PC-9 (cell line): ENCODE results near the gene KRTAP27-1. TPM values are rescaled to one million over a fixed set of nuclear protein-coding genes. Genes with fewer than 3 reads are reported as not detected.

Experiments
- BruUV-seq: library from RNA; stranded (reverse); fragments of 400-500 nt; replicated peaks from 2 replicates; lab custom pipeline; 2021; lab: Mats Ljungman, UMichigan
- CTCF ChIA-PET: fragments of 300-600 bp; sonication (Branson Sonifier 250); formaldehyde crosslinking; loops from one replicate; lab custom pipeline; 2022; ENCODE audit warnings: antibody characterized with exemption; lab: Charles Lee
- POLR2A ChIA-PET: fragments of 300-600 bp; sonication (Branson Sonifier 250); formaldehyde crosslinking; loops from one replicate; lab custom pipeline; 2022; ENCODE audit warnings: antibody characterized with exemption; ENCODE audit not compliant: unreplicated experiment; lab: Charles Lee
- DNase-seq, 2 experiments: peaks; one replicate each; pipeline versions ENCODE4 v3.0.0 to v3.0.0-alpha.2; 2015 to 2022; ENCODE audit warnings: mixed read lengths in 1 of 2
- H2AFZ ChIP-seq: fragments of 200-600 bp; sonication (generic); 2 replicates; pipeline ENCODE4 v1.8.1; 2017; ENCODE audit warnings: antibody characterized with exemption
- H3F3A ChIP-seq: fragments of 200-600 bp; sonication (generic); 2 replicates; pipeline ENCODE4 v1.8.1; 2017; ENCODE audit warnings: antibody characterized with exemption, mild to moderate bottlenecking, low read depth; ENCODE audit not compliant: insufficient read depth
- H3K27ac ChIP-seq: fragments of 200-600 bp; sonication (generic); 2 replicates; pipeline ENCODE4 v1.6.1; 2016; ENCODE audit warnings: mixed run types
- H3K27me3 ChIP-seq: fragments of 200-600 bp; sonication (generic); 2 replicates; pipeline ENCODE4 v1.6.1; 2016; ENCODE audit warnings: low read depth, mixed run types; ENCODE audit not compliant: insufficient read depth
- H3K36me3 ChIP-seq: fragments of 200-600 bp; sonication (generic); 2 replicates; pipeline ENCODE4 v1.6.1; 2016; ENCODE audit warnings: low read depth, mixed run types
- H3K4me1 ChIP-seq: fragments of 200-600 bp; sonication (generic); replicated peaks from 2 replicates; pipeline ENCODE4 v1.6.1; 2016; ENCODE audit warnings: mixed run types; ENCODE audit not compliant: insufficient read depth
- H3K4me2 ChIP-seq: fragments of 200-600 bp; sonication (generic); 2 replicates; pipeline ENCODE4 v1.6.1; 2017; ENCODE audit warnings: mixed run types
- H3K4me3 ChIP-seq: fragments of 200-600 bp; sonication (generic); 2 replicates; pipeline ENCODE4 v1.6.1; 2016; ENCODE audit warnings: mixed run types
- H3K79me2 ChIP-seq: fragments of 200-600 bp; sonication (generic); 2 replicates; pipeline ENCODE4 v1.6.1; 2017; ENCODE audit warnings: low read depth, mixed run types
- H3K9me2 ChIP-seq: fragments of 200-600 bp; sonication (generic); 2 replicates; pipeline ENCODE4 v1.8.1; 2017; ENCODE audit warnings: mild to moderate bottlenecking; ENCODE audit not compliant: insufficient read depth
- H3K9me3 ChIP-seq: fragments of 200-600 bp; sonication (generic); 2 replicates; pipeline ENCODE4 v1.8.1; 2016; ENCODE audit warnings: low read depth; ENCODE audit not compliant: insufficient read depth
- H4K20me1 ChIP-seq: fragments of 200-600 bp; sonication (generic); 2 replicates; pipeline ENCODE4 v1.8.1; 2017; ENCODE audit not compliant: insufficient read depth
- CTCF ChIP-seq: fragments of 200-600 bp; sonication (generic); conservative IDR thresholded peaks from 2 replicates; pipeline ENCODE4 v1.6.1; 2017; ENCODE audit warnings: mixed run types, antibody characterized with exemption, mild to moderate bottlenecking, moderate library complexity
- EZH2 ChIP-seq: fragments of 200-600 bp; sonication (generic); IDR thresholded peaks from 2 replicates; pipeline ENCODE4 v1.8.0; 2017; ENCODE audit warnings: antibody characterized with exemption, low read depth
- intact Hi-C: fragments of 100-400 bp; cut with micrococcal nuclease; formaldehyde crosslinking; loops from one replicate; pipeline ENCODE4 v1.10.0; 2022; ENCODE audit not compliant: unreplicated experiment
- total RNA-seq: library from RNA; stranded (reverse); gene quantifications from 2 replicates; pipeline ENCODE4 v1.2.3, GENCODE V29; 2021

The KRTAP27-1 gene
- total RNA-seq, 1 experiment from 2014 or later, result not detected

GRCh38 chr21:30329203-30329875, 8.2 kb downstream of the KRTAP27-1 start:
- Histone ChIP-seq H3K4me3 (no peak overlapping the region), H3K4me1 (no peaks in the 10 kb centered on the region), H3K36me3 (no peaks in the 10 kb centered on the region), H2AFZ (no peak overlapping the region), H3K27ac (no peak overlapping the region), H3K9me3 (no peaks in the 10 kb centered on the region), H3K9me2 (no peaks in the 10 kb centered on the region), H3K4me2 (no peak overlapping the region), H3F3A (no peaks in the 10 kb centered on the region), H3K27me3 (no peaks in the 10 kb centered on the region), H4K20me1 (no peaks in the 10 kb centered on the region), H3K79me2 (no peaks in the 10 kb centered on the region)
- DNase-seq, result no peak
- ChIA-PET CTCF (no interaction called here), POLR2A (interaction anchor here (0.7 kb wide), 1 partner anchor 44 kb away, joined by 3 read pairs; no protein-coding TSS in a partner anchor)
- intact Hi-C loops, result no loop called here
- no peak for TF ChIP-seq EZH2
- TF ChIP-seq CTCF, result no peak
- no TSS peak for BruUV-seq

GRCh38 chr21:30326390-30326789, 11.1 kb downstream of the KRTAP27-1 start:
- no peak for DNase-seq
- Histone ChIP-seq H3K27me3 (no peaks in the 10 kb centered on the region), H3F3A (no peaks in the 10 kb centered on the region), H3K9me2 (no peaks in the 10 kb centered on the region), H3K4me2 (no peak overlapping the region), H4K20me1 (no peaks in the 10 kb centered on the region), H3K79me2 (no peaks in the 10 kb centered on the region), H3K4me3 (no peak overlapping the region), H3K36me3 (no peaks in the 10 kb centered on the region), H3K4me1 (no peaks in the 10 kb centered on the region), H3K27ac (no peak overlapping the region), H2AFZ (no peak overlapping the region), H3K9me3 (no peaks in the 10 kb centered on the region)
- CTCF ChIA-PET, result no interaction called here
- TF ChIP-seq EZH2 (no peak), CTCF (no peak)
- intact Hi-C loops, result no loop called here
- POLR2A ChIA-PET, result no interaction called here
- no TSS peak for BruUV-seq

GRCh38 chr21:30320215-30320614, 17.3 kb downstream of the KRTAP27-1 start, which contains the start of gene KRTAP26-1:
Gene KRTAP26-1 (minus strand): TSS chr21:30320315. CDS start chr21:30320035, 280 bp downstream.
- Histone ChIP-seq H4K20me1 (no peaks in the 10 kb centered on the region), H3K79me2 (no peaks in the 10 kb centered on the region), H3K4me2 (no peak within 1 kb of the TSS), H3K9me2 (no peaks in the 10 kb centered on the region), H3F3A (no peaks in the 10 kb centered on the region), H3K4me3 (no peak within 1 kb of the TSS), H3K9me3 (no peaks in the 10 kb centered on the region), H3K27ac (no peak within 1 kb of the TSS), H3K36me3 (no peaks in the 10 kb centered on the region), H3K27me3 (no peaks in the 10 kb centered on the region), H2AFZ (no peak within 1 kb of the TSS), H3K4me1 (no peaks in the 10 kb centered on the region)
- TF ChIP-seq CTCF (no peak), EZH2 (no peak)
- intact Hi-C loops, result no loop called here
- no peak for DNase-seq
- ChIA-PET CTCF (no interaction called here), POLR2A (no interaction called here)
- BruUV-seq, result no TSS peak
